Right forelimb (tissue), 1 donor: ENCODE results near the gene OR8D4.
"Not testable (repeated sequence)": the region's sequence is repeated elsewhere in the genome, so short reads cannot be mapped to it uniquely, and the experiment has no call there.

ENCODE experiments used
- DNase-seq: peaks from one replicate; pipeline ENCODE4 v3.0.0-alpha.2; 2018

The OR8D4 gene

DNA sequence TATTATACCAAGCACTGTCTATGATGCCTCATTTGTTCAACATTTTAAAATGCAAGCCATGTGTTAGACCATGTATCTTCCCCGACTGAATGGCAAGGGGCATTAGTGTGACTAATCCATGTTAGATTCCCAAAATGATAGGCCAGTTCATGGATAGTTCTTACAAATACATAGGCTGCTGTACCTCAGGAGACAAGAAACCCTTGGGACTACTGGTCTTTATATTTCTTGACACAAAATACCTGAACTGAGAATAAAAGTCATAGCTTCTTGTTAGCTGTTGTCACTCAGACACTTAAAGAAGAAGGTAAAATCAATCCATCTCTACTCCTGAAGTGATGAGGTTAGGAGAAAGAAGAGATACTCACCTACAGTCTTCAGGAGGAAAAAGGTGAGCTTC, at the start of gene OR8D4:
TSS of gene OR8D4 (plus strand) at position 301 of the 400 bp plus-strand sequence. CDS start 4,265 bp downstream, outside the sequence.
- DNase-seq, result no peak

DNA sequence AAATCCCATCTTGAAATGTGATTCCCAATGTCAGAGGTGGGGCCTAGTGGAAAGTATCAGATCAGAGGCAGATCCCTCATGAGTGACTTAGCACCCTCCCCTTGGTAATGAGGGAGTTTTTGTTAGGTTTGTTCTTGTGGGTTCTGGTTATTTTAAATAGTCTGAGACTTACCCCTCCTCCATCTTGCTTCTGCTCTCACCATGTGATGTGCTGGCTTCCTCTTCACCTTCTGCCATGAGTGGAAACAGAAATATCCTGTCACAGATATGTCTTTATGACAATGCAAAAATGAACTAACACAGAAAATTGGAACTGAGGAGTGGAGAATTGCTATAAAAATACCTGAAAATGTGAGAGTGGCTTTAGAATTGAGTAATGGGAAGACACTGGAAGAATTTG, 49.6 kb upstream of the OR8D4 start:
- no peak for DNase-seq

- DNase-seq, result no peak
Observed at GRCh38 chr11:123853038-123853437, 48.9 kb upstream of the OR8D4 start.

DNA sequence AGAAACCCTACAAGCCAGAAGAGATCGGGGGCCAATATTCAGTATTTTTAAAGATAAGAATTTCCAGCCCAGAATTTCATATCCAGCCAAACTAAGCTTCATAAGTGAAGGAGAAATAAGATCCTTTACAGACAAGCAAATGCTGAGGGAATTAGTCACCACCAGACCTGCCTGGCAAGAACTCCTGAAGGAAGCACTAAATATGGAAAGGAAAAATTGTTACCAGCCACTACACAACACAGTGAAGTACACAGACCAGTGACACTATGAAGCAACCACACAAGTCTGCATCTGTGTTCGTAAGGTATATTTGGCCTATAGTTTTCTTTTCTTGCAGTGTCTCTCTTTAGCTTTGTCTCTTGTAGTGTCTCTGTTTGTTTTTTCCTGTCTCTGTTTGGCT, 45.5 kb upstream of the OR8D4 start:
- DNase-seq, result no peak

GRCh38 chr11:123859731-123860130, 42.2 kb upstream of the OR8D4 start:
- no peak for DNase-seq

- not testable (repeated sequence) for DNase-seq
Observed at GRCh38 chr11:123865293-123865692, 36.7 kb upstream of the OR8D4 start.

- DNase-seq, result not testable (repeated sequence)
Observed at GRCh38 chr11:123867795-123868194, 34.2 kb upstream of the OR8D4 start.

GRCh38 chr11:123880912-123881311, 21.1 kb upstream of the OR8D4 start:
- DNase-seq, result no peak

GRCh38 chr11:123885570-123885969, 16.4 kb upstream of the OR8D4 start, which contains the start of gene TMEM225:
TSS of gene TMEM225 (minus strand) at chr11:123885670. CDS start at chr11:123885425, 245 bp downstream.
- DNase-seq, result no peak

DNA sequence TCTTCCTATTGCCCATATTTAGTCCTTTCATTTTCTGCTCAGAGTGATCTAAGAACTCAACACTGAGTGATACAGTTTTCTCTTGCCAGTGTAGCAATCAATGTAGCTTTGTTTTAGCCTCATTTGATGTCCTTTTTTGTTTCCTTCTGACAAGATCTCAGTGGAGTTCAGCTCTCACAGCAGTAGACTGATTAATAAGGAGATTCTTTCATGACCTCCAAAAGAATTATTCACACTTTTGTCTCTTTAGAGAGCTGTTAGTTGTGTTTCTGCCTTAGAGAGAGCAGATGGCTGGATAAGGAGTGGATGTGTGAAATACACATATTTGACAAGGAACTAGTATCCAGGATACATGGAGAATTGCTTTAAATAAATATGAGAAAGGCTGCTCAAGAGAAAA, 9.9 kb upstream of the OR8D4 start:
- DNase-seq, result no peak

GRCh38 chr11:123899792-123900191, 2.2 kb upstream of the OR8D4 start:
- no peak for DNase-seq

- no peak for DNase-seq
Observed at GRCh38 chr11:123903932-123904331, 2.0 kb downstream of the OR8D4 start.

DNA sequence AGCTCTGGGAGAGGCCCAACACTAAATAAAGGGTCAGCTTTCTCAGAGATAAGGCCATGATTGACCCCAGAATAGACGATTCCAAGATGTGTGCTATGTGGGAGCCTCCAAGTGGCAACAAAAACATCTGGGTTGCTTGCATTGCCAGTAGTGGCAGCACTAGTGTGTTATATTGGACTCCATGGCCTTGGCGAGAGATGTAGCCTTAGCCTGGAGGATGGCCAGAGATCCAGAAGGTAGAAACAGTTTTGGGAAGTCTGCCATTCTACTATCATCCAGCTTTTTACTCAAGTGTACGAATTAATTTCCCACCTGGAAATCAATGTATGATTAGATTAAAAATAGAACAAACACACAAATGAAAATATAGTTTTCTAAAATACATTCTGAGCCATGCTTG, 3.0 kb downstream of the OR8D4 start:
- DNase-seq, result no peak

DNA sequence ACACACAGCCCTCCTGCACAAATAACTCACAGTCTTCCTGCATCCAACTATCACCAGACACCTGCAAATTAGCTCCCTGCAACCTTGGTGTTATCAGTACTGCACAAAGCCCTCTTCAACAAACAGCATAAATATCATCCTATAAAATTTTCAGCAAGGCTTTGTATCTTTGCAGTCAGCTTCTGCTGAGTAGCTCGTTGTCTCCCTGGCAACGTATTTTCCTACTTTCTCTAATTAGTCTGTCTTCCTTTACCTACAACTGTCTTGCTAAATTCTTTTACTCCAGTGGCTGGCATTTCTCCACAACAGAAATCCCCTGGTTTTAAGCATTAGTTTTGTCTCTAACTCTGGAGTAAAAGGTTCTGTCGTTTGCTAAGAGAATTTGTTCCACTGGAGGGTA, 3.9 kb downstream of the OR8D4 start:
- DNase-seq, result no peak

GRCh38 chr11:123920943-123921342, 19.0 kb downstream of the OR8D4 start:
- DNase-seq, result no peak

DNA sequence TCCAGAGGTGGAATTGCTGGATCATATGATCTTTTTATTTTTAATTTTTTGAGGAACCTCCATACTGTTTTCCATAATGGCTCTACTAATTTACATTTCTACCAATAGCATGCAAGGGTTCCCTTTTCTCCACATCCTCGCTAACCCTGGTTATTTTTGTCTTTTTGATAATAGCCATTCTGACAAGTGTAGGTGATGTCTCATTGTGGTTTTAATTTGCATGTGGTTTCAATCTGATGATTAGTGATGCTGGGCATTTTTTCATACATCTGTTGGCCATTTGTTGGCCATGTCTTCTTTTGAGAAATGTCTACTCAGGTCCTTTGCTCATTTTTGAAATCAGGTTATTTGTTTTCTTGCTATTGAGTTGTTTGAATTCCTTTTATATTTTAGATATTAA, 22.1 kb downstream of the OR8D4 start:
- DNase-seq, result no peak

DNA sequence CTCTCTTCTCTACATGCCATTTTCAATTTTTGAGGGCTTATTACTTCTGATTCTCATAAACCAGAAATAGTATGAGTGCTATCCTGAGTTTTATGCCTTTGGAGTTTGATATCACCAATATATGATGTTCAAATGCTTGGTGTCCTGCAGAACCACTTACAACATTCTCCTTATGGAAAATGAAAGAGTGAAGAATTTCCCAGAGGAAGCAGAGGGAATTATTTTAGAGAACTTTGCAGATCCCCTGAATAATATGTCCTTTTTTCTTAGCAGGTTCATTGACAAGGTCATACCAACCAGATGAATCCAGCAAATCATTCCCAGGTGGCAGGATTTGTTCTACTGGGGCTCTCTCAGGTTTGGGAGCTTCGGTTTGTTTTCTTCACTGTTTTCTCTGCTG, 37.4 kb downstream of the OR8D4 start, which contains the start of gene OR4D5:
TSS of gene OR4D5 (plus strand) at position 301 of the 400 bp plus-strand sequence. CDS start at position 301, 0 bp downstream.
- DNase-seq, result no peak

GRCh38 chr11:123942413-123942812, 40.4 kb downstream of the OR8D4 start:
- no peak for DNase-seq

- DNase-seq, result no peak
Observed at GRCh38 chr11:123943738-123944137, 41.8 kb downstream of the OR8D4 start, which contains the start of gene OR6T1. TSS of gene OR6T1 (minus strand) at chr11:123943838. CDS start at chr11:123943838, 0 bp downstream.

DNA sequence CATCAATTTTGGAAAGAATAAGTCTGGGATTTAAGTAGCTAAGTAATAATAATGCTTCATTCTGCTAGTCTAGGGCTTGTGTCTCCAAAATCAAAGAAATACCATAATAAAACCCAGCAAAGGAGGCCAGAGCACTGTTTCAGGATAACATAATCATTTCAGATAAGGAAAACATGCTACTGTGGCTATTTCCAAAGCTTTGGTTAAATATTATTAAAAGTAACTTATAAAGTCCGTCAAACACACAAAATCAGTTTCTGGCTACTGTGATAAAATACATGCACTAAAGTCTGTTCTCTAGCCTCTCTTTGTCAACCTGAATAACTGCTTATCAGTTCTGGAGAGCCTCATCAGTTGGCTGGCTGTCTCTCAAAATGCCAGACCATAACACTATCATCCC, 43.2 kb downstream of the OR8D4 start:
- no peak for DNase-seq

DNA sequence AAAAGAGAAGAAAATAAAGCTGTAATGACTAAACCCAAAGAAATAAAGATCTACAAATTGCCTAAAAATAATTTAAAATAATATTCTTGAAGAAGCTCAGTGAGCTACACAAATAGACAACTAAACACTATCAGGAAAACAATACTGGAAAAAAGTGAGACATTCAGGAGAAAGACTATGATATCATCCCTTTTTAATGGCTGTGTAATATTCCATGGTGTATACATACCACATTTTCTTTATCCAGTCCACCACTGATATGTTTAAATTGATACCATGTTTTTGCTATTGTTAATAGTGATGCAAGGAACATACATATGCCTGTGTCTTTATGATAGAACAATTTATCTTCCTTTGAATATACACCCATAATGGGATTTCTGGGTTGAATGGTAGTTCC, 54.8 kb downstream of the OR8D4 start:
- DNase-seq, result no peak
